ENCODE data around the gene URI1.

GRCh38 chr19:30036154-30037129 is 94.4 kb downstream of the URI1 start:
- TF ChIP-seq POLR2A (IDR thresholded peaks at IDR 0.05) = no peak
- no peak for TF ChIP-seq CTCF (IDR thresholded peaks at IDR 0.05)
